NCI-H82 treated with DMSO at 0.1 percent for 48 hours (cell line): ENCODE measurements around the gene WNT2B.
"Not testable (repeated sequence)": the region's sequence is repeated elsewhere in the genome, so short reads cannot be mapped to it uniquely, and the experiment has no call there.

Source experiments
- DNase-seq: peaks from one replicate; lab custom pipeline; 2025; ENCODE audit not compliant: unreplicated experiment; lab: John Stamatoyannopoulos, UW

The WNT2B gene

DNA sequence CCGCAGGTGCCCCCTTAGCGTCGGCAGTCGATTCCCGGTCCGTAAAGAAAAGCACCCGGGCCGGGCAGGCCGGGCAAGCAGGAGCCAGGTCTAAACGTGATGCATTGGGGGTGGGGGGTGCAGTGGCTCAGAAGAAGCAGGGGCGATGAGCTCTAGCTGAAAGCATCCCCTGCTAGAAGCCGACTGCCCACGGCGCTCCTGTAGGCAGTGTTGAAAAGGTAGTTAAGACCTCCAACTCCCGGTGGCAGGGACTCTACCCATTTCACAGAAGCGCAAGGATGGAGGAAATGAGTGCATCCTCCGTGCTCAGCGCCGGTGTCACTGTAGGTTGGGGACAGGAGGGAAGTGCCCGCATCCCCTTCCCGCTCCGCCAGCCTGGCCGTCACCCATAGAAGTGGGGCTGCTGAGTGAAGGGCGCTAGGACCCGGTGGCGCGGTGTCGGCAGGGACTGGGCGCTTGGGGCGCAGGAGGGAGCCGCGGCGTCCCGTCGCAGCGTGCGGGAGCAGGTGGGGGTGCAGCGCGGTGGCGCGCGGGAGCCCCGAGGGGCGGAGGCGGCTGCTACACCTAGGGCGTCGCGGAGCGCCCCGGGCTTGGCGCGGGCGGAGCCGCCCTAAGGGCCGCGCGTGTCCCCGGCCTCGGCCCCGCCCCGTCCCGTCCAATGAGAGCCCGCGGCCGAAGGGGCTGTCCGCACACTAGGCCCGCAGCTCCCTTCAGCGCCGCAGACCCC is at the start of gene WNT2B:
TSS of gene WNT2B (plus strand) at position 688 of the 727 bp plus-strand sequence. CDS start 298 bp downstream, outside the sequence.
- no peak for DNase-seq

DNA sequence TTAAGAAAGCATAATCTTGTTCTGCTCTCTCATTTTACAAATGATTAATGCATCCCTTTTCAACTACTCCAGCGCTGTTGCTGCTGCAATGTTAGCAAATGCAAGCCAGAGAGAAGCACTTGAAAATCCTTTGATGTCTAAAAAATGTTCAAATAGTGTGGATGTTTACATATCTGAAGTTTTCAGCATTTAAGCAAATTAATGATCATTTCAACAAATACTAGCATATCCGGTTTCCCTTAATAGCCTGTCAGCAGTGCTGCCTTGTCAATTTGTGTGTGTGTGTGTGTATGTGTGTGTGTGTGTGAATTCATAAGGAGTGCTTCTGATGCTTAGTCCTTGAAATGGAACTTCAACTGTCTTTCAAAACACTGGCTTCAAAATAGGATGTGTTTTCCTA is 48.1 kb upstream of the WNT2B start:
- DNase-seq, result no peak

DNA sequence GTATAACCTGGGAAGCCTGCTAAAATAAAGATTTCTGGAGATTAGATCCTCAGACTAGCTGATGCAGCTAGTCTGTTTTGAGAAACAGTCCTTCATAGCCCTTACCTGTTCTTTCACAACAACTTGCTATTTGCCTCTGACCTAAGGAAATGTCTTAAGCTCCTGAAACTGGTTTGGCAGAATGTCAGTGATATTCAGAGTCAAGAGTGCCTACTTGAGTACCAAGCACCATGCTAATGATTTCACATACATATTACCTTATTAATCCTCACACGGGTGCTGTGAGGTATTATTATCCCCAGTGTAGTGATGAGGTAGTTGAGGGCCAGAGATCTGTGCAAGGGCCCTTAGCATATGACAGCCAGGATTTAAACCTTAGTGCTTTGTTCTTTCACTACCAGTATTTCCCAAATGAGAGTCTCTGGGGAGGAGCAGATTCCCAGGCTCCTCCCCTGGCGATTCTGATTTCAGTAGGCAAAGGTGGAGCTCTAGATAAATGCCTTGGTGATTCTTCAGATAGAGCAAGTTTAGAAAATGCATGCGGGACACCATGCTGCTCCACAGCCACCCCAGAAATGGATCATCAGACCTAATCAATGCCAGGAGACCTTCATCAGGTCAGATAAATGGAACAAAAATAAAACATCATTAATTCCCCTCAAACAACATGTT is 47.4 kb upstream of the WNT2B start:
- no peak for DNase-seq

DNA sequence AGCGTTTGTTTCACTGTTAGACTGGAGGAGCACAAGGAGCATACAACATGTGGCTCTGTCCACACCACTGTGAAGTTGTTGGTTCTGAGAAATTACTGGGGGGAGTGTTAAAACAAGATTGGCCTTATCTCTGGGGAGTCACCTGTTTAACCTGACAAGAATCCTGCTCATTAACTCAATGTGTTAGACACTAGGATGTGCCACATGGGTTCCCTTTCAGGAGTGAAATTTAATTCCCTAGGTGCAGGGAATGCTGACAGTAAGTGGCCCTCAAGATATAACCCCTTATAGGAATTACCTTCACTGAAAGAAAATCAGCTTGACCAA is 45.8 kb upstream of the WNT2B start:
- no peak for DNase-seq

DNA sequence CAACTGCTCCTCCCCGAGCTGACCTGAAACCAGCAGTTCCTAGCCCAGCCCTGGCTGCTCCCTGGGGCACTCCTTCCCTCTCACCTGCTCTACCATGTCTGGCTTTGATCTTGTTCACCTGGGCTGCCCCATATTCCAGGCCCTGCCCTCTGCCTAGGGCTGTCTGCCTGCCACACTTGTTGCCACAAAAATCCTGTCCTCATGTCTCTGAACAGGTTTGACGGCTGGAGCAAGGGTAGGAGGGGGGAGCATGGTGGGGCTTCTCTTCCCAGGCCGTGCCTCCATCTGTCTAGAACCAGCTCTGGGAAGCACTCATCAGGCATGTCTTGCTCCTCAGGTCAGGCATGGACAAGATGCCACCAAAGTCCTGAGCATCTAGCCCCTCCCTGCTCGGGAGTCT is 44.3 kb upstream of the WNT2B start:
- no peak for DNase-seq

DNA sequence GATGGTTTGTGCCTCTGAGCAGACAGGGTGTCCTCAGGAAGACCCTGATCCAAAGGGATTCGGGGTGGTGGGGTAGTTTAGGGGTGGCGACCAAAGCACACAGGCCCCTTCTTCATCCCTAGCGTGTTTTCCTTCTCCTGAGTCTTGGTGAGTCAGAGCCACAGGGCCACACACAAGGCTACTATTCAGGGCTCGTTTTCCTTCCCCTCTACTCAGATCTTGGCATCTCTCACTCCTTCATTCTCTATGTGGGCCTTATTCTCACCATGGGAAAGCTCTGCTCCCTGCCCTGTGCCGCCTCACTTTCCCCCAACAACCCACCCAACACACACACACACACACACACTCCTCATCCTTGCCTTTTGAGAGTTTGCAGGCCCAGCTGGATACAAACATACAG is 43.6 kb upstream of the WNT2B start:
- no peak for DNase-seq

DNA sequence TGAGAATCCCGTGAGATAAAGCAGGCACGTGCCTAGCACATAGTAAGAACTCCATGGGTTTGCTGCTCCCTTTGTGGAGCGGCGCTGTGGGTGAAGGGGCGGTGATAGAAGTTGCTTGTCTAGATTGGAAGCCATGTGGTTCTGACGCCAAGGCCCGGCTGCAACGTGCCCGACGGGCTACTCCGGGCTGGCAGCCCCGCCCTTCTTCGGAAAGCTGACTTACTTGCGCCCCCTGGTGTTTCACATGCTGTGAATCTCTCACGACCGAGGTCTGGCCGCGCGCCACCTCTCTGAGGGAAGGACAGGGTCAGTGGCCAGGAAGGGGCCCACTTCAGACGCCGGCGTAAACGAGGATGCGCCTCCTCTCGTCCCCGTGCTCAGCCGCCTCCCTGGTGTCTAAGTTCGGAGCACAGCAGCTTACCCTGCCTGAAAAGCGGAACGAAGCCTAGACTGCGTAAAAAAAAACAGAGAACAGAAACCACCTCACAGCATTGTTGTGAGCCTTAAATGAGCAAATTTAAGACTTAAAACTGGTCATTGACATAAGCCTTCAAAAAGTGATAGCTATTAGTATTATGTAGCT is 42.6 kb upstream of the WNT2B start:
- DNase-seq, result peak; percentile 80

DNA sequence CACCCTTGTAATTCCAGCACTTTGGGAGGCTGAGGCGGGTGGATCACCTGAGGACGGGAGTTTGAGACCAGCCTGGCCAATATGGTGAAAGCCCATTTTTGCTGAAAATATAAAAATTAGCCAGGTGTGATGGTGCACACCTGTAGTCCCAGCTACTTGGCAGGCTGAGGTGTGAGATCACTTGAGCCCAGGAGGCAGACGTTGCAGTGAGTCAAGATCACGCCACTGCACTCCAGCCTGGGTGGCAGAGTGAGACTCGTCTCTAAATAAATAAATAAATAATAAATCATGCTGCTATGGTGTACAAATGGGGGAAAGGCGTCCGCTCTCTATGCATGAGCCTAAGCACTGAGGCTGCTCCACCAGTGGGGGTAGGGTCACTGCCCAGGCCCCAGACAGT is 38.4 kb upstream of the WNT2B start:
- DNase-seq, result not testable (repeated sequence)

DNA sequence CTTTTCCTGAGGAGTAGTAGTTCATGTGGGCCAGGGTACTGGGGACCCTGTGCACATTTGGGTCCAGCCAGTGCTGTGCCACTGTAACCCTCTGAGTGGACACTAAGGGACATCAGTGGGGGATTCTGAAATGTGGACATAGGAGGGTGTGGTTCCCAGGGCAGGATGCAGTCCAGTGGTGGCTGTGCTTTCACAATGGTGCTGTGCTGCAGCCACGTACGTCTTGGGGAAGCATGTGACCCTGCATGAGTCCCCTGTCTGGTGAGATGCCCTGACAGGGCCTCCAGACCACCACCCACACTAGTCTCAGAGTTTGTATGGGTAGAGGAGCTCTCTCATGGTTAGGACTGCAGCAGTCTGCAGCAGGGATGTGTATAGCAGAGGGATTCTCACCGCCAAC is 37.8 kb upstream of the WNT2B start:
- DNase-seq, result no peak

DNA sequence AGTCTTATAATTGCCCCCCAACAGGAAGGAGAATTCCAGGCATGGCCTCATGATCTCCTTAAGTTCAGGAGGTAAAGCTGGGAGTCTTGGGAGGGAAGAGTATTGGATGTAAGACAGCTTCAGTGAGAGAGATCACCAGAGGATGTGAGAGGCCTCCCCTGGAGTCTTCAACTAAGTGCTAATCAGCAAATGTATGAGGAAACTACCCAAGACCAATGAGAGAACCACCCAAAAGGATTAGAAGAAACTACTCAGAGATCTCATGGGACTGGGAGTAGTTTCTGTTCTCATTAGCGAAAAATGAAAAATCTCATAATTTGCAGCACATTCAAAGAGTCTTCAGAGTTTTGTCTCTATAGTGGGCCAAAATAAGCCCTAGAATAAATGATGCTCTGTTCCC is 36.6 kb upstream of the WNT2B start:
- no peak for DNase-seq

DNA sequence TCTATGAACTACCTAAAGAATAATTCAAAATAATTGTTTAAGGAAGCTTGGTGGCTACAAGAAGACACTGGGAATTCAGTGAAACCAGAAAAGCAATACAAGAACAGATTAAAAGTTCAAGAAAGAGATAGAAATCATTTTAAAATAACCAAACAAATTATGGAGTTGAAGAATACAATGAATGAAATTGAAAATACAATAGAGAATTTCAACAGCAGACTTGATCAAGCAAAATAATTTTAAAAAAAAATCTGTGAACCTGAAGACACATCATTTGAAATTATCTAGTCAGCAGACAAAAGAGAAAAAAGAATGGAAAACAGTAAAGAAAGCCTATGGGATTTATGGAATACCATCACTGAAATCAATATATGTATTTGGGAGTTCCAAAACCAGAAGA is 31.2 kb upstream of the WNT2B start:
- DNase-seq, result no peak

DNA sequence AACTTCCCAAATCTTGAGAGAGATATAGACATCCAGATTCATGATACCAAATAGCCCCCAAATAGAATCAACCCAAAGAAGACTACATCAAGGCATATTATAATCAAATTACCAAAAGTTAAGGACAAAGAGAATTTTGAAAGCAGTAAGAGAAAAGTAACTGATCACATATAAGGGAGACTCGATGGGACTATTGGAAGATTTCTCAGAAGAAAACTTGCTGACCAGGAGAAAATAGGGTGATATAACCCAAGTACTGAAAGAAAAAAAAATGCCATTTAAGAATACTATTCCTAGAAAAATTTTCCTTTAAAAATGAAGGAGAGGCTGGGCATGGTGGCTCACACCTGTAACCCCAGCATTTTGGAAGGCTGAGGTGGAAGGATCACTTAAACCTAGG is 30.5 kb upstream of the WNT2B start:
- DNase-seq, result no peak

DNA sequence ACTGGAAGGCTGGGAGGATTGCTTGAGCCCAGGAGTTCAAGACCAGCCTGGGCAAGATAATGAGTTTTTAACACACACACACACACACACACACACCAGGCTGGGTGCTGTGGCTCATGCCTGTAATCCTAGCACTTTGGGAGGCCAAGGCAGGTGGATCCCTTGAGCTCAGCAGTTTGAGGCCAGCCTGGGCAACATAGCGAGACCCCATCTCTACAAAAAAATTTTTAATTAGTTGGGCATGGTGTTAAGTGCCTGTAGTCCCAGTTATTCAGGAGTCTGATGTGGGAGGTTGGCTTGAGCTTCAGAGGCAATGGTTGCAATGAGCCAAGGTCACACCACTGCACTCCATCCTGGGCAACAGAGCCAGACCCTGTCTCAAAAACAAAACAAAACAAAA is 22.7 kb upstream of the WNT2B start:
- not testable (repeated sequence) for DNase-seq

DNA sequence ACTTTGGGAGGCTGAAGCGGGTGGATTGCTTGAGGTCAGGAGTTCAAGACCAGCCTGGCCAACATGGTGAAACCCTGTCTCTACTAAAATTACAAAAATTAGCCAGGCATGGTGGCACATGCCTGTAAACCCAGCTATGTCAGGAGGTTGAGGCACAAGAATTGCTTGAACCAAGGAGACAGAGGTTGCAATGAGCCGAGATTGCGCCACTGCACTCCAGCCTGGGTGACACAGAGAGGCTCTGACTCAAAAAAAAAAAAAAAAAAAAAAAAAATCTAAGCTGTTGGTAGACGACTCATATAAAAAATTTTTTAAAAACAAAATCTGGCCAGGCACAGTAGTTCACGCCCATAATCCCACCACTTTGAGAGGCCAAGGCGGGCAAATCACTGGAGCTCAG is 21.1 kb upstream of the WNT2B start:
- DNase-seq, result not testable (repeated sequence)

DNA sequence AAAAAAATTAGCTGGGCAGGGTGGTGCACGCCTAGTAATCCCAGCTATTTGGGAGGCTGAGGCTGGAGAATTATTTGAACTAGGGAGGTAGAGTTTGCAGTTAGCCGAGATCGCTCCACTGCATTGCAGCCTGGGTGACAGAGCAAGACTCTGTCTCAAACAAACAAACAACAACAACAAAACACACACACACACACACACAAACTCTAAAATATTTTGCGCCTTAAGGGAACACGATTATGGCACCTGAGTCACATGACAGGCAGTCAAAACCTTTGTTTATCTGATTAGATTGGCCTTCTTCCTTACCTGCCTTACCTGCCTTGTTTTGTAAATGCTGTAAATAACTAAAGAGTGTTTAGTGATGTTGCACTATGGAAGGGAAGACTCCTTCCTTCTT is 20.6 kb upstream of the WNT2B start:
- no peak for DNase-seq

DNA sequence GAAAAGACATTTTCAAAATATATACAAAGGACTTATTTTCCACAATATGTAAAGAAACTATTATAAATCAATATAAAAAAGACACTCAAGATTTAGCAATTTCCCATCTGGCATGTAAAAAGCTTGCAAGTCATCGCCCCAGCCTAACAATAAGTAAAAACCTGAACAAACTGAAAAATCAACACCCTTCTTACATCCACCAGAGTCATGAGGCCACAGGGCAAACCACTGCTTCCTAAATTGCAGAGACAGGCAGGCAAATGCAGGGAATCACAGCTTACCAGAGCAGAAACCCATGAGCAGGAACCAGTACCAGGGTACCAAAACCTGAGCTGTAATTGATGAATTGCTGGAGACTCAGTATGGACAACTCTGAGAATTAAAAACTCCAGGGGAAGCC is 16.7 kb upstream of the WNT2B start:
- DNase-seq, result no peak

DNA sequence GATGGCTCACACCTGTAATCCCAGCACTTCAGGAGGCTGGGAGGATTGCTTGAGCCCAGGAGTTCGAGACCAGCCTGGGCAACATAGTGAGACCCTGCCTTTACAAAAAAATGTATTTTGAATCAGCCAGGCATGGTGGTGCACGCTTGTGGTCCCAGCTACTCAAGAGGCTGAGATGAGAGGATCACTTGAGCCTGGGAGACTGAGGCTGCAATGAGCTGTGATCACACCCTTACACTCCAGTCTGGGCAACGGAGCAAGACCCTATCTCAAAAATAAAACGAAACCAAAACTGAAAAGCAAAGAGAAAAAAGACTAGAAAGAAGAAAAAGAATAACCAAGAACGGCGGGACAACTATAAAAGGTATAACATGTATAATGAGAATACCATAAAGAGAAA is 15.4 kb upstream of the WNT2B start:
- DNase-seq, result no peak

DNA sequence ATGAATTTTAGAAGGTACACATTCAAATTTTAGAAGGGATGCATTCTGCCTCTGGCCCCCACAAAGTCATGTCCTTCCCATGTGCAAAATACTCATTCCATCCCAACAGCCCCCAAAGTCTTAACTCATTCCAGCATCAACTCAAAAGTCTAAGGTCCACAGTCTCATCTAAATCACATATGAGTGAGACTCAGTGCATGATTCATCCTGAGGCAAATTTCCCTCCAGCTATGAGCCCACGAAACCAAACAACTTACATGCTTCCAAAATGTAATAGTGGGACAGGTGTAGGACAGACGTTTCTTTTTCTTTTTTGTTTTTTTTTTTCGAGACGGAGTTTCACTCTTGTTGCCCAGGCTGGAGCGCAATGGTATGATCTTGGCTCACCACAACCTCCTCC is 12.5 kb upstream of the WNT2B start:
- no peak for DNase-seq

DNA sequence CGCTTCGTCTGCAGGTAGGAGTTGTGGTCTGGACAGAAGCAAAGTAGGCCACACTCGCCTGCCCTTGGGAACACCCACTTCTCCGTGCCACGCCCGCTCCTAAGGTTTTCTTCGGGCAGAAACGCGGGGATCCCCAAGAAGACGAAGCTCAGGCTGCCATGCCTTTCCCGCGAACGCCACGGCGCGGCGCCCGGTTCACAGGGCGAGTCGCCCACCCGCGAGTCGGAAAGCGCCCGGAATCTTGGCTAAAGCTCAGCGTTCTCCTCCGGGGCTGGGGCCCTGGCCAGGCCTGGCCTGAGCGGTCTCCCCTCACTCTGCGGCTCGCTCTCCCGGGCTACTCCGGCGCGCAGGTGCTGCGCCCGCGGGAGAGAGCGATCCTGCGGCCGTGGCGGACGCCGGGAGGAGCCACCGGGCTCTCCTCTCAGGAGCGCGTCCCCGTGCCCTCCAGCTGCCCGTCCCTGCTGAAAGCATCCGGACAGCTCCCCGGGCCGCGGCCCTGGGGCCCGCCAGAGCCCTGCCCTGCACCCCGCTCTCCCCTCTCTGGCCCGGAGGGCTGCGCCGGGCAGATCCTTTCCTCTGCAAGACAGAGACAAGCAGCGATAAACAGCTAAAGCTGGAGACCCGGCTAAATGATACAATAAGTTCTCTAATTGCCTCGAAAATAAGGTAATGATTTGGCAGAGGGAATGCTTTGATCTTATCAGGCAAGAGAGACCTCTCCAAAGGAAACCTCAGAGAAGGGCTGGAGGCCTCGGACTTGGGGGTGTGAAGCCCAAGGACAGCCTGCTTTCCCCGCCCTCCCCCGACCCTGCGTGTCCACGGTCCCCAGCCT is 6.7 kb upstream of the WNT2B start:
- no peak for DNase-seq

DNA sequence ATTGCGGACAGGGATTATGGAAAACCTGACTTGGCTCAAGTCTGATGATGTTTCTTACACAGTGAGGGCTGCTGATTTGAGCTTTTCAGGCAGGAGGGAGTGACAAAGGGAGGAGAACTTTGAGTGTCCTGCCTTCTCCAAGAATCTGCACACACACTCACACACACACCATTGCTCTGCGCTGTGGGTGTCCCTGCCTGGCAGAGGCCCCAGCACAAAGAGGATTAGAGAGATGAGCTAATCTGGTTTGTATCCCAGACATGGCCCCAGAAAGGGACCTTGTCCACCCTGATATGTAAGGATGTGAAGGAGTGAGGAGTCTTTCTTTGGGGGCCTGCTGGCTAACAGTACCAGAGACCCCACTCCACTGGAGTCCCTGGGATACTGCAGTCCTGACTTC is 5.9 kb upstream of the WNT2B start:
- DNase-seq, result peak; percentile 65

DNA sequence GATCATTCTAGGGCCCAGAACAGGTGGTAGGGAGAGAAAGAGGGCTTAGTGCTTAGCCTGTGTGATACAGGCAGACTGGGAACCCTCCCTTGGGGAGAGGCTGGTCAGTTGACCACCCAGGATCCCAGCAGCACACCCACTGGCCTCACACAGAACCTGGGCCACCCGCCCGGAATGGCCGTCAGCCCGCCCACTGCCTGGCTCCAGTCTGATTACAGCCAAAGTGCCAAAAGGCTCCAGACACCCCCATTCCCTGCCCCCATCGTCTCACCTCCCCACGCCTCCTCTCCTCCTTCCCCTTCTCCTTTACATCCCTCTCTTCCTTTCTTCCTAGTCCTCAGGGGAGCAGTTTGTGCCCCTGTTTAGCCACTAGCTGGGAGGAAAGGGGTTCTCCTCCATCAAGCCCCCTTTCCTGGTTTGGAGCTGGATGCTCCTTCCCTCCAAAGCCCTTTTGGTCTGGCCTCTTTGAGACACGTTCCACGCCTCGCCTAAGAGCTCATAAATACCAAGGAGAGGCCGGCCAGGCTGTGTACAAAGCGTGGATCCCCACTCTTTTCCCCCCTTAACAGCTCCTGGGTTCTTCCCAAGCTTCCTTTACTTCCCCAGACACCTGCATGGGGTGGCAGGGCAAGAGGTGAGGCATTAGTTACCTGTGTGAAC is 4.6 kb upstream of the WNT2B start:
- DNase-seq, result no peak
